Liver (tissue), 3 donors: ENCODE measurements around the gene EHF.

Source experiments
- FOXA1 ChIP-seq: IDR thresholded peaks from 2 replicates; pipeline ENCODE4 v1.6.1; 2016; ENCODE audit warnings: antibody characterized with exemption
- MAX ChIP-seq: IDR thresholded peaks from 2 replicates; pipeline ENCODE4 v1.6.1; 2016; ENCODE audit warnings: antibody characterized with exemption
- RAD21 ChIP-seq, 2 donors: IDR thresholded peaks; 2 replicates each; pipeline ENCODE4 v1.6.1; 2016; ENCODE audit warnings: antibody characterized with exemption in 2 of 2, mild to moderate bottlenecking in 2 of 2
- ZBTB33 ChIP-seq: IDR thresholded peaks from 2 replicates; pipeline ENCODE4 v1.6.1; 2016; ENCODE audit warnings: antibody characterized with exemption
- TF ChIP-seq, protein P1 (sequence below): fragments of 150-350 bp; IDR thresholded peaks from 2 replicates; pipeline ENCODE4 v1.5.1; 2017; ENCODE audit warnings: improper control_type of control experiment, low read depth, low read length; ENCODE audit not compliant: missing input control
- TF ChIP-seq, protein P2 (sequence below): IDR thresholded peaks from 2 replicates; pipeline ENCODE4 v1.6.1; 2016; ENCODE audit warnings: antibody characterized with exemption, mild to moderate bottlenecking
- donor health status: healthy.
- donor health status: healthy.

DNA sequence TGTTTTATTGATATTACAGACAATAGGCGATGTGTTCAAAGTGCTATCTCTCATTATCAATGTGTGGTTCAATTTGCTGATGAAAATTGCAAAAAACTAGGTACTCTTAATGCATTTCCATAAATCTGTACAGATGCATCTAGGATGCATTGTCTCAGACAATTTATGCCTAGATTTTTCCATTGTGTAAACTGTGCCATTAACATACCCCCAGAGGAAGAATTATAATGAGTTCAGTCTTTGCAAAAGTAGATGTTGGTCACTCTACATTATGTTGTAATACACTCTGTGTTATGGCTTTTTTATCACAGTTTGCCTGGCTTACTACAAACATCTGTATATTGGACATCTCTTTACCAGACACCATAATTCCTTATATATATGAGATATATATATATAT, 62.5 kb downstream of the EHF start:
- TF ChIP-seq MAX = no peak
- TF ChIP-seq ZBTB33 = no peak
- TF ChIP-seq, protein P1, sequence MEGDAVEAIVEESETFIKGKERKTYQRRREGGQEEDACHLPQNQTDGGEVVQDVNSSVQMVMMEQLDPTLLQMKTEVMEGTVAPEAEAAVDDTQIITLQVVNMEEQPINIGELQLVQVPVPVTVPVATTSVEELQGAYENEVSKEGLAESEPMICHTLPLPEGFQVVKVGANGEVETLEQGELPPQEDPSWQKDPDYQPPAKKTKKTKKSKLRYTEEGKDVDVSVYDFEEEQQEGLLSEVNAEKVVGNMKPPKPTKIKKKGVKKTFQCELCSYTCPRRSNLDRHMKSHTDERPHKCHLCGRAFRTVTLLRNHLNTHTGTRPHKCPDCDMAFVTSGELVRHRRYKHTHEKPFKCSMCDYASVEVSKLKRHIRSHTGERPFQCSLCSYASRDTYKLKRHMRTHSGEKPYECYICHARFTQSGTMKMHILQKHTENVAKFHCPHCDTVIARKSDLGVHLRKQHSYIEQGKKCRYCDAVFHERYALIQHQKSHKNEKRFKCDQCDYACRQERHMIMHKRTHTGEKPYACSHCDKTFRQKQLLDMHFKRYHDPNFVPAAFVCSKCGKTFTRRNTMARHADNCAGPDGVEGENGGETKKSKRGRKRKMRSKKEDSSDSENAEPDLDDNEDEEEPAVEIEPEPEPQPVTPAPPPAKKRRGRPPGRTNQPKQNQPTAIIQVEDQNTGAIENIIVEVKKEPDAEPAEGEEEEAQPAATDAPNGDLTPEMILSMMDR = no peak
- TF ChIP-seq, protein P2, sequence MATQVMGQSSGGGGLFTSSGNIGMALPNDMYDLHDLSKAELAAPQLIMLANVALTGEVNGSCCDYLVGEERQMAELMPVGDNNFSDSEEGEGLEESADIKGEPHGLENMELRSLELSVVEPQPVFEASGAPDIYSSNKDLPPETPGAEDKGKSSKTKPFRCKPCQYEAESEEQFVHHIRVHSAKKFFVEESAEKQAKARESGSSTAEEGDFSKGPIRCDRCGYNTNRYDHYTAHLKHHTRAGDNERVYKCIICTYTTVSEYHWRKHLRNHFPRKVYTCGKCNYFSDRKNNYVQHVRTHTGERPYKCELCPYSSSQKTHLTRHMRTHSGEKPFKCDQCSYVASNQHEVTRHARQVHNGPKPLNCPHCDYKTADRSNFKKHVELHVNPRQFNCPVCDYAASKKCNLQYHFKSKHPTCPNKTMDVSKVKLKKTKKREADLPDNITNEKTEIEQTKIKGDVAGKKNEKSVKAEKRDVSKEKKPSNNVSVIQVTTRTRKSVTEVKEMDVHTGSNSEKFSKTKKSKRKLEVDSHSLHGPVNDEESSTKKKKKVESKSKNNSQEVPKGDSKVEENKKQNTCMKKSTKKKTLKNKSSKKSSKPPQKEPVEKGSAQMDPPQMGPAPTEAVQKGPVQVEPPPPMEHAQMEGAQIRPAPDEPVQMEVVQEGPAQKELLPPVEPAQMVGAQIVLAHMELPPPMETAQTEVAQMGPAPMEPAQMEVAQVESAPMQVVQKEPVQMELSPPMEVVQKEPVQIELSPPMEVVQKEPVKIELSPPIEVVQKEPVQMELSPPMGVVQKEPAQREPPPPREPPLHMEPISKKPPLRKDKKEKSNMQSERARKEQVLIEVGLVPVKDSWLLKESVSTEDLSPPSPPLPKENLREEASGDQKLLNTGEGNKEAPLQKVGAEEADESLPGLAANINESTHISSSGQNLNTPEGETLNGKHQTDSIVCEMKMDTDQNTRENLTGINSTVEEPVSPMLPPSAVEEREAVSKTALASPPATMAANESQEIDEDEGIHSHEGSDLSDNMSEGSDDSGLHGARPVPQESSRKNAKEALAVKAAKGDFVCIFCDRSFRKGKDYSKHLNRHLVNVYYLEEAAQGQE = no peak
- no peak for TF ChIP-seq RAD21 (IDR thresholded peaks at IDR 0.05)
- TF ChIP-seq FOXA1 = no peak
